Neural cell (in vitro differentiated cells): ENCODE measurements around the gene ANO1.

Experiments
- CTCF ChIP-seq: fragments of 450-650 bp; IDR thresholded peaks from 2 replicates; pipeline ENCODE4 v1.5.1; 2014; ENCODE audit warnings: antibody characterized with exemption, mild to moderate bottlenecking, moderate library complexity; ENCODE audit not compliant: poor library complexity, severe bottlenecking
- EP300 ChIP-seq: fragments of 450-650 bp; conservative IDR thresholded peaks from 2 replicates; pipeline ENCODE4 v1.6.1; 2014; ENCODE audit warnings: antibody characterized with exemption, mild to moderate bottlenecking, moderate library complexity; ENCODE audit not compliant: poor library complexity, severe bottlenecking
- EZH2 ChIP-seq: fragments of 200-600, 300-800 bp; shearing (Covaris generic), sonication (generic); IDR thresholded peaks from 2 replicates; pipeline ENCODE4 v1.6.1; 2014; ENCODE audit warnings: antibody characterized with exemption, low read length, borderline replicate concordance, mild to moderate bottlenecking; ENCODE audit not compliant: insufficient read depth, poor library complexity, severe bottlenecking
- POLR2AphosphoS5 ChIP-seq: IDR thresholded peaks from 2 replicates; pipeline ENCODE4 v1.6.1; 2012
- RAD21 ChIP-seq: fragments of 450-650 bp; conservative IDR thresholded peaks from 2 replicates; pipeline ENCODE4 v1.6.1; 2014; ENCODE audit warnings: antibody characterized with exemption, mild to moderate bottlenecking, moderate library complexity
- REST ChIP-seq: IDR thresholded peaks from 2 replicates; pipeline ENCODE4 v1.6.1; 2012; ENCODE audit warnings: borderline replicate concordance
- TAF1 ChIP-seq: IDR thresholded peaks from 2 replicates; pipeline ENCODE4 v1.6.1; 2012; ENCODE audit warnings: low read depth

- no peak for TF ChIP-seq REST
- no peak for TF ChIP-seq CTCF
- no peak for TF ChIP-seq POLR2AphosphoS5
- TF ChIP-seq EP300, result no peak
- TF ChIP-seq TAF1, result no peak
- TF ChIP-seq EZH2, result no peak
- TF ChIP-seq RAD21, result no peak
Observed at GRCh38 chr11:70103256-70103975, 25.3 kb downstream of the ANO1 start.
